GM12878 (cell line): ENCODE measurements around the gene PLAC1. TPM values are rescaled to one million over a fixed set of nuclear protein-coding genes. Genes with fewer than 3 reads are reported as not detected.

ENCODE experiments used
- ATAC-seq: fragments of 200-7000 bp; cut with Tn5 transposase; 3 replicates; pipeline ENCODE4 v1.9.1; 2020; ENCODE audit warnings: mild to moderate bottlenecking, moderate library complexity
- BruUV-seq: library from RNA; stranded (reverse); fragments of 400-500 nt; replicated peaks from 2 replicates; lab custom pipeline; 2021; lab: Mats Ljungman, UMichigan
- CTCF ChIA-PET: fragments of 300-600 bp; sonication (Branson Sonifier 250); formaldehyde crosslinking; extraction: SDS; loops from one replicate; lab custom pipeline; 2021; ENCODE audit warnings: inconsistent platforms; lab: Yijun Ruan, JAX
- POLR2A ChIA-PET: fragments of 350-600 bp; formaldehyde crosslinking; extraction: SDS; loops from one replicate; lab custom pipeline; 2021; ENCODE audit warnings: inconsistent platforms; lab: Charles Lee
- RAD21 ChIA-PET: fragments of 300-600 bp; sonication (Branson Sonifier 250); formaldehyde crosslinking; loops from one replicate; lab custom pipeline; 2023; ENCODE audit warnings: antibody characterized with exemption; ENCODE audit not compliant: unreplicated experiment; lab: Charles Lee
- SMC1A ChIA-PET: fragments of 300-600 bp; sonication (Branson Sonifier 250); formaldehyde crosslinking; loops from one replicate; lab custom pipeline; 2023; ENCODE audit not compliant: unreplicated experiment, uncharacterized antibody; lab: Charles Lee
- DNase-seq: peaks from one replicate; pipeline ENCODE4 v3.0.0-alpha.2; 2011; ENCODE audit warnings: low read depth, low spot score
- FAIRE-seq: peaks from 3 replicates; lab custom pipeline; 2011; peaks lifted over from hg19 to GRCh38; lab: Jason Lieb, UNC
- H2AFZ ChIP-seq: 2 replicates; pipeline ENCODE4 v1.6.0; 2011; ENCODE audit warnings: low read depth, low read length, control low read depth; ENCODE audit not compliant: control insufficient read depth
- H3K27ac ChIP-seq: 2 replicates; pipeline ENCODE4 v1.5.1; 2011; ENCODE audit warnings: control low read depth; ENCODE audit not compliant: control insufficient read depth, insufficient read depth
- H3K27me3 ChIP-seq, 2 experiments: replicated peaks in 1 of 2; 2 replicates each; pipeline versions ENCODE4 v1.6.0 to v1.6.1; 2011; ENCODE audit warnings: low read length in 1 of 2; ENCODE audit not compliant: control insufficient read depth in 2 of 2, insufficient read depth in 2 of 2
- H3K36me3 ChIP-seq, 2 experiments: 2 replicates each; pipeline ENCODE4 v1.5.1; 2011; ENCODE audit warnings: low read length in 1 of 2; ENCODE audit not compliant: control insufficient read depth in 2 of 2, insufficient read depth in 2 of 2
- H3K4me1 ChIP-seq: 2 replicates; pipeline ENCODE4 v1.6.1; 2011; ENCODE audit warnings: mild to moderate bottlenecking, low read length, moderate library complexity, mixed read lengths; ENCODE audit not compliant: control insufficient read depth, insufficient read depth
- H3K4me2 ChIP-seq: 2 replicates; pipeline ENCODE4 v1.6.0; 2011; ENCODE audit warnings: control low read depth; ENCODE audit not compliant: control insufficient read depth, insufficient read depth
- H3K4me3 ChIP-seq: fragments of 200-600 bp; sonication (generic); 2 replicates; pipeline ENCODE4 v1.5.1; 2016
- H3K79me2 ChIP-seq: 2 replicates; pipeline ENCODE4 v1.6.0; 2011; ENCODE audit warnings: low read length; ENCODE audit not compliant: control insufficient read depth, insufficient read depth
- H3K9ac ChIP-seq: 2 replicates; pipeline ENCODE4 v1.8.0; 2011; ENCODE audit warnings: low read length, control low read depth, mixed read lengths; ENCODE audit not compliant: control insufficient read depth, insufficient read depth
- H3K9me3 ChIP-seq: replicated peaks from 3 replicates; pipeline ENCODE4 v1.5.1; 2011; ENCODE audit warnings: mild to moderate bottlenecking, low read length; ENCODE audit not compliant: control insufficient read depth, insufficient read depth
- H4K20me1 ChIP-seq: 2 replicates; pipeline ENCODE4 v1.6.0; 2011; ENCODE audit not compliant: control insufficient read depth, insufficient read depth
- ATF7 ChIP-seq: fragments of 450-650 bp; IDR thresholded peaks from 2 replicates; pipeline ENCODE4 v1.6.1; 2016; ENCODE audit warnings: low read depth, mild to moderate bottlenecking
- BHLHE40 ChIP-seq, 2 experiments: fragments of 450-650 bp in 1 of 2; IDR thresholded peaks; 2 replicates each; pipeline ENCODE4 v1.6.1; 2011 to 2017; ENCODE audit warnings: low read depth in 2 of 2, borderline replicate concordance in 1 of 2, improper control_type of control experiment in 1 of 2, low read length in 1 of 2, mild to moderate bottlenecking in 1 of 2
- CBX5 ChIP-seq: sonication (generic); IDR thresholded peaks from 2 replicates; pipeline ENCODE4 v1.6.1; 2016; ENCODE audit warnings: low read depth, moderate library complexity, mild to moderate bottlenecking, inconsistent platforms
- CHD2 ChIP-seq: IDR thresholded peaks from 2 replicates; pipeline ENCODE4 v1.6.1; 2011; ENCODE audit warnings: low read depth, low read length, improper control_type of control experiment, borderline replicate concordance
- HCFC1 ChIP-seq: fragments of 150-350 bp; IDR thresholded peaks from 2 replicates; pipeline ENCODE4 v1.6.1; 2014; ENCODE audit warnings: low read length
- IKZF2 ChIP-seq, 2 experiments: fragments of 450-650 bp; IDR thresholded peaks; 2 replicates each; pipeline ENCODE4 v1.6.1; 2017; ENCODE audit warnings: mild to moderate bottlenecking in 2 of 2, moderate library complexity in 2 of 2
- JUND ChIP-seq: IDR thresholded peaks from 2 replicates; pipeline ENCODE4 v1.6.1; 2012; ENCODE audit warnings: low read depth, mild to moderate bottlenecking, low read length, improper control_type of control experiment, moderate library complexity
- LARP7 ChIP-seq: fragments of 450-650 bp; IDR thresholded peaks from 2 replicates; pipeline ENCODE4 v1.6.1; 2017; ENCODE audit warnings: mild to moderate bottlenecking
- MEF2A ChIP-seq: IDR thresholded peaks from 2 replicates; pipeline ENCODE4 v1.6.1; 2011; ENCODE audit warnings: low read depth, mild to moderate bottlenecking, low read length, moderate library complexity; ENCODE audit not compliant: insufficient read depth
- TAF1 ChIP-seq: IDR thresholded peaks from 2 replicates; pipeline ENCODE4 v1.6.1; 2011; ENCODE audit warnings: mild to moderate bottlenecking, low read depth, low read length, borderline replicate concordance
- YBX1 ChIP-seq: fragments of 450-650 bp; IDR thresholded peaks from 2 replicates; pipeline ENCODE4 v1.6.1; 2016; ENCODE audit warnings: antibody characterized with exemption
- WGBS: methylation state at CpG from one replicate; pipeline ENCODE4 v1.1.6; 2016; ENCODE audit warnings: low lambda C conversion rate; ENCODE audit not compliant: insufficient replicate concordance, insufficient coverage; ENCODE audit errors: missing lambda C conversion rate; 5-methylcytosine and 5-hydroxymethylcytosine counted together
- in situ Hi-C: fragments of 300-500 bp; cut with MboI; formaldehyde crosslinking; loops from 9 replicates; pipeline ENCODE4 v1.14.3; 2018; ENCODE audit warnings: mixed read lengths
- intact Hi-C: fragments of 100-400 bp; cut with micrococcal nuclease; formaldehyde crosslinking; loops from one replicate; pipeline ENCODE4 v1.14.2; 2022; ENCODE audit not compliant: unreplicated experiment
- polyA plus RNA-seq, 11 experiments: library from polyadenylated mRNA; depleted of rRNA in 4 of 11; unstranded in 6 of 11; stranded (reverse) in 5 of 11; fragments of >200 nt; fragmentation: Nextera tagmentation in 4 of 11; fragmentation: Illumina TruSeq in 1 of 11; extraction: Ambion mirVana in 4 of 11; extraction: Trizol in 1 of 11; gene quantifications; 1 replicate in 1 of 11; 2 replicates in 10 of 11; pipeline versions ENCODE4 v1.2.1 to v1.2.3, GENCODE V29; 2011 to 2016; ENCODE audit warnings: inconsistent platforms in 2 of 11, missing spikeins in 2 of 11, low read depth in 1 of 11
- total RNA-seq, 4 experiments: library from RNA; depleted of rRNA in 3 of 4; stranded (reverse); fragments of >200 nt in 3 of 4; fragmentation: Illumina TruSeq in 1 of 4; extraction: Trizol in 1 of 4; gene quantifications; 2 replicates each; pipeline versions ENCODE4 v1.2.1 to v1.2.3, GENCODE V29; 2013 to 2021
- TF ChIP-seq, protein P1 (sequence below): IDR thresholded peaks from 2 replicates; pipeline ENCODE4 v1.6.1; 2012; ENCODE audit warnings: improper control_type of control experiment, low read depth, low read length; ENCODE audit not compliant: insufficient replicate concordance
- TF ChIP-seq, protein P2 (sequence below): IDR thresholded peaks from 2 replicates; pipeline ENCODE4 v1.6.1; 2012; ENCODE audit warnings: low read depth, low read length, improper control_type of control experiment
- TF ChIP-seq, protein P3 (sequence below): fragments of 450-650 bp; IDR thresholded peaks from 2 replicates; pipeline ENCODE4 v1.6.1; 2016; ENCODE audit warnings: mild to moderate bottlenecking

PLAC1 gene
- total and polyA plus RNA-seq, 10 of the 15 experiments (the other 5 are each of a cell fraction or from before 2014, with no cell fraction given): 0.05 to 0.42 (median 0.17) TPM; not detected in 5

DNA sequence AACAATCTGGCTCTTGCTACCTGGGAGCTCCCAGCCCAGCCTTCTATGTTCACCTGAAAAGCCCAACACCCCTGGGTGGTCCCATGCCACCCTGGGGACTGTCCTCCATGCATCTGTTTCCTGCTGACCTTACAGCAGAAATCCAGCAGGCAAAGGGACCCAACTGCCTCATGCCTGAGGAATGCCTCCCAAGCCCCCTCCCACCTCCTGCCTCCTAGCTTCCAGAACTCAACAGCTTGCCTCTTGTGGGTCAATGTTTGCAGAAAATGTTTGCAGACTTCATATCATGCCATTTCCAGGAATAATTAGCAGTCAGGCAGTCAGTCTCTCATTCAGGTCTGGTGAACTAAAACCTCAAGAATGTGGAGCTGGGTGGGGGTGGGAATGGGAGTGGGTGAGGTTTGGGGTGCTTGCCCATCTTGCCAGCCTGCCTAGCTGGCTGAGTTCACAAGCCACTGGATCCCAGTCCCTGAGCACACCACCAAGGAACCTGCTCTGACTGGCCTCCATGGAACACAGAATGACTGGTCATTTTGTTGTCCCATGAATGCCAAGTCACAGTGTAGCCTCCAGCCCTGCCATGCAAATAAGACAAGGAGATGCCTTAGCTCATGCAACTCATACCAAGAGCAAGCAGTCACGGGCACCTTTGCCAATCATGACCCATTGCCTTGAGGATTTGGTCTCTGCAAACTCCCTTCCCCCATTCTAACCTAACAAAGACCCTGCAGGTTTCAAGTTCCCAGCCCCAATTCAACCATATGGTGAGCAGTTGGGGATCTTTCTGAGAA is 12.1 kb upstream of the PLAC1 start (continued):
- TF ChIP-seq, protein P1, sequence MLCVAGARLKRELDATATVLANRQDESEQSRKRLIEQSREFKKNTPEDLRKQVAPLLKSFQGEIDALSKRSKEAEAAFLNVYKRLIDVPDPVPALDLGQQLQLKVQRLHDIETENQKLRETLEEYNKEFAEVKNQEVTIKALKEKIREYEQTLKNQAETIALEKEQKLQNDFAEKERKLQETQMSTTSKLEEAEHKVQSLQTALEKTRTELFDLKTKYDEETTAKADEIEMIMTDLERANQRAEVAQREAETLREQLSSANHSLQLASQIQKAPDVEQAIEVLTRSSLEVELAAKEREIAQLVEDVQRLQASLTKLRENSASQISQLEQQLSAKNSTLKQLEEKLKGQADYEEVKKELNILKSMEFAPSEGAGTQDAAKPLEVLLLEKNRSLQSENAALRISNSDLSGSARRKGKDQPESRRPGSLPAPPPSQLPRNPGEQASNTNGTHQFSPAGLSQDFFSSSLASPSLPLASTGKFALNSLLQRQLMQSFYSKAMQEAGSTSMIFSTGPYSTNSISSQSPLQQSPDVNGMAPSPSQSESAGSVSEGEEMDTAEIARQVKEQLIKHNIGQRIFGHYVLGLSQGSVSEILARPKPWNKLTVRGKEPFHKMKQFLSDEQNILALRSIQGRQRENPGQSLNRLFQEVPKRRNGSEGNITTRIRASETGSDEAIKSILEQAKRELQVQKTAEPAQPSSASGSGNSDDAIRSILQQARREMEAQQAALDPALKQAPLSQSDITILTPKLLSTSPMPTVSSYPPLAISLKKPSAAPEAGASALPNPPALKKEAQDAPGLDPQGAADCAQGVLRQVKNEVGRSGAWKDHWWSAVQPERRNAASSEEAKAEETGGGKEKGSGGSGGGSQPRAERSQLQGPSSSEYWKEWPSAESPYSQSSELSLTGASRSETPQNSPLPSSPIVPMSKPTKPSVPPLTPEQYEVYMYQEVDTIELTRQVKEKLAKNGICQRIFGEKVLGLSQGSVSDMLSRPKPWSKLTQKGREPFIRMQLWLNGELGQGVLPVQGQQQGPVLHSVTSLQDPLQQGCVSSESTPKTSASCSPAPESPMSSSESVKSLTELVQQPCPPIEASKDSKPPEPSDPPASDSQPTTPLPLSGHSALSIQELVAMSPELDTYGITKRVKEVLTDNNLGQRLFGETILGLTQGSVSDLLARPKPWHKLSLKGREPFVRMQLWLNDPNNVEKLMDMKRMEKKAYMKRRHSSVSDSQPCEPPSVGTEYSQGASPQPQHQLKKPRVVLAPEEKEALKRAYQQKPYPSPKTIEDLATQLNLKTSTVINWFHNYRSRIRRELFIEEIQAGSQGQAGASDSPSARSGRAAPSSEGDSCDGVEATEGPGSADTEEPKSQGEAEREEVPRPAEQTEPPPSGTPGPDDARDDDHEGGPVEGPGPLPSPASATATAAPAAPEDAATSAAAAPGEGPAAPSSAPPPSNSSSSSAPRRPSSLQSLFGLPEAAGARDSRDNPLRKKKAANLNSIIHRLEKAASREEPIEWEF: no peak

DNA sequence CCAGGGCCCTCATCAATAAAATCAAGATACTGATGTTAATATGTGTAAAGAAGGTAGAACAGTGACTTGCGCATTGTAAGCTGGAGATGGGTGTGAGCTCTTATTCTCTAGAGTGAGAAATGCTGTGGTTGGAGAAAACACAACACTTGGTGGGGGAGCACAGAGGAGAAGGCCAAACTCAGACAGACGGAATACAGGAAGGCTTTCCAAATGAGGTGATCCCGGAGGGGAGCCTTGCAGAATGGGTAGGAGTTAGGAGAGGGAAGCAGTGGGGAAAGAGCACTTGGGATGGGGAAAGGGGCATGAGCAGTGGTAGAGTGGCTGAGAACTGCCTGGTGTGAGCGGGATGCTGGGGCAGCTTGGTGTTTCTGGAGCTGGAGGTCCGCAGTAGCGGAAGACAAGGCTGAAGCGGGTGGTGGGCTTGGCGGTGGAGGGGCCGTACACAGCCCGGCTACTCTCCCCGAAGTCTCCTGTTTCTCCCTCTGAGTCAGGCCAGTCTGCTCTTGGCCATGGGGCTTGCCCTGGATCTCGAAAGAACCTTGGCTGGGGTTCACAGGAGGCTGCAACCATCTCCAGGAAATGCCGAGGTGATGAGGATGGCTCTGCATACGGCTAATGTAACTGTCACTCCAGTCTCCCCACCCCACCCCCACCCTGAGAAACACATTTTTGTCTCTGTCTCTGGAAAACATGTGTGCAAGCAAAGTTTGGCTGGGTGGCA is 11.3 kb upstream of the PLAC1 start:
- H3K36me3 ChIP-seq: no peaks in the 10 kb centered on the region
- FAIRE-seq (no peak), ATAC-seq (no peak), DNase-seq (no peak)
- no peaks in the 10 kb centered on the region for H3K9me3 ChIP-seq
- 38% methylated on average over 14 of the region's 14 CpGs for WGBS
- H3K9ac ChIP-seq: no peak overlapping the region
- H2AFZ ChIP-seq: no peak overlapping the region
- RAD21 ChIA-PET: no interaction called here
- intact Hi-C loops (no loop called here), in situ Hi-C loops (no loop called here)
- H4K20me1 ChIP-seq: no peaks in the 10 kb centered on the region
- H3K4me2 ChIP-seq: no peak overlapping the region
- POLR2A ChIA-PET: no interaction called here
- no peak overlapping the region for H3K4me3 ChIP-seq
- H3K27me3 ChIP-seq: no peaks in the 10 kb centered on the region
- H3K27ac ChIP-seq: no peak overlapping the region
- CTCF ChIA-PET: interaction anchor here (0.6 kb wide), 1 partner anchor 171 kb away, joined by 3 read pairs; no protein-coding TSS in a partner anchor
- BruUV-seq: no TSS peak
- no peaks in the 10 kb centered on the region for H3K4me1 ChIP-seq
- no peaks in the 10 kb centered on the region for H3K79me2 ChIP-seq
- SMC1A ChIA-PET: no interaction called here
- TF ChIP-seq HCFC1: no peak
- TF ChIP-seq, protein P2, sequence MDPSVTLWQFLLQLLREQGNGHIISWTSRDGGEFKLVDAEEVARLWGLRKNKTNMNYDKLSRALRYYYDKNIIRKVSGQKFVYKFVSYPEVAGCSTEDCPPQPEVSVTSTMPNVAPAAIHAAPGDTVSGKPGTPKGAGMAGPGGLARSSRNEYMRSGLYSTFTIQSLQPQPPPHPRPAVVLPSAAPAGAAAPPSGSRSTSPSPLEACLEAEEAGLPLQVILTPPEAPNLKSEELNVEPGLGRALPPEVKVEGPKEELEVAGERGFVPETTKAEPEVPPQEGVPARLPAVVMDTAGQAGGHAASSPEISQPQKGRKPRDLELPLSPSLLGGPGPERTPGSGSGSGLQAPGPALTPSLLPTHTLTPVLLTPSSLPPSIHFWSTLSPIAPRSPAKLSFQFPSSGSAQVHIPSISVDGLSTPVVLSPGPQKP: no peak
- TF ChIP-seq CHD2: no peak
- TF ChIP-seq IKZF2 (IDR thresholded peaks at IDR 0.05): no peak
- no peak for TF ChIP-seq MEF2A
- TF ChIP-seq, protein P3, sequence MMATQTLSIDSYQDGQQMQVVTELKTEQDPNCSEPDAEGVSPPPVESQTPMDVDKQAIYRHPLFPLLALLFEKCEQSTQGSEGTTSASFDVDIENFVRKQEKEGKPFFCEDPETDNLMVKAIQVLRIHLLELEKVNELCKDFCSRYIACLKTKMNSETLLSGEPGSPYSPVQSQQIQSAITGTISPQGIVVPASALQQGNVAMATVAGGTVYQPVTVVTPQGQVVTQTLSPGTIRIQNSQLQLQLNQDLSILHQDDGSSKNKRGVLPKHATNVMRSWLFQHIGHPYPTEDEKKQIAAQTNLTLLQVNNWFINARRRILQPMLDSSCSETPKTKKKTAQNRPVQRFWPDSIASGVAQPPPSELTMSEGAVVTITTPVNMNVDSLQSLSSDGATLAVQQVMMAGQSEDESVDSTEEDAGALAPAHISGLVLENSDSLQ: no peak
- TF ChIP-seq BHLHE40 (IDR thresholded peaks at IDR 0.05; ENCODE audit: borderline replicate concordance in 1 of 2, low read depth in 2 of 2, low read length in 1 of 2): no peak
- no peak for TF ChIP-seq ATF7
- no peak for TF ChIP-seq LARP7
- no peak for TF ChIP-seq YBX1
- no peak for TF ChIP-seq JUND
- TF ChIP-seq CBX5: no peak
- TF ChIP-seq TAF1: no peak
